Measurements from ENCODE around the gene TEX54.

- no peak for TF ChIP-seq POLR2A (IDR thresholded peaks at IDR 0.05; ENCODE audit: low read depth, low read length)
- TF ChIP-seq POLR2AphosphoS5 (IDR thresholded peaks at IDR 0.05; ENCODE audit: low read depth, low read length) = no peak
- TF ChIP-seq TAF1 (IDR thresholded peaks at IDR 0.05; ENCODE audit: borderline replicate concordance, low read depth, low read length) = no peak
These were observed 1.6 kb downstream of the TEX54 start for GRCh38 chr11:62830904-62831519.

All from GM12892 (cell line).